NCI-H748 (cell line): ENCODE results near the gene CRYGD.
"Not testable (repeated sequence)": the region's sequence is repeated elsewhere in the genome, so short reads cannot be mapped to it uniquely, and the experiment has no call there.

Experiments
- DNase-seq: peaks from one replicate; lab custom pipeline; 2025; ENCODE audit not compliant: unreplicated experiment; lab: John Stamatoyannopoulos, UW

Gene CRYGD

GRCh38 chr2:208130712-208131110, 6.4 kb upstream of the CRYGD start:
- no peak for DNase-seq

GRCh38 chr2:208129744-208130711, 5.7 kb upstream of the CRYGD start, which contains the start of gene CRYGC:
Gene CRYGC (minus strand): TSS chr2:208129828. CDS start chr2:208129792, 36 bp downstream.
- DNase-seq, result no peak

- DNase-seq, result no peak
These were observed 3.8 kb upstream of the CRYGD start for GRCh38 chr2:208128136-208128535.

GRCh38 chr2:208127090-208127489, 2.8 kb upstream of the CRYGD start:
- DNase-seq, result no peak

GRCh38 chr2:208125251-208125650, 927 bp upstream of the CRYGD start:
- no peak for DNase-seq

GRCh38 chr2:208122248-208122647, 2.1 kb downstream of the CRYGD start:
- DNase-seq, result no peak

DNA sequence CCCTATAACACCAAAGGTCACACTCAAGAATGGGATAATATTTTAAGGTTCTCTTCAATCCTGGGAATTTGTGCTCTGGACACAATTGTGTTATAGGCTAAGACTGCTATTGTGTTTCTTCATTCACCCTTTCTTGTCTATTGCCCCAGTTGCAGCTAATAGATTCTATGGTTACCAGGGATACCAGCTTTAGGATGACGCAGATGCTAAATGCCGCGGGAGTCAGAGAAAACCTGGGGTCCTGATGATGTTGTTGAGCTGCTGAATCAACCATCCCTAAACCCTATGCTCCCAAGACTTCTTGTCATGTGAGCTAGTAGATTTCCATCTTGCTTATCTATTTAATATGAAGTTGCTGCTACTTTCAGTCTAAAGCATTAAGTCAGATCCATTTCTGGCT, 5.4 kb downstream of the CRYGD start:
- DNase-seq, result peak; percentile 11

- not testable (repeated sequence) for DNase-seq
These were observed 6.9 kb downstream of the CRYGD start for GRCh38 chr2:208117390-208117789.

DNA sequence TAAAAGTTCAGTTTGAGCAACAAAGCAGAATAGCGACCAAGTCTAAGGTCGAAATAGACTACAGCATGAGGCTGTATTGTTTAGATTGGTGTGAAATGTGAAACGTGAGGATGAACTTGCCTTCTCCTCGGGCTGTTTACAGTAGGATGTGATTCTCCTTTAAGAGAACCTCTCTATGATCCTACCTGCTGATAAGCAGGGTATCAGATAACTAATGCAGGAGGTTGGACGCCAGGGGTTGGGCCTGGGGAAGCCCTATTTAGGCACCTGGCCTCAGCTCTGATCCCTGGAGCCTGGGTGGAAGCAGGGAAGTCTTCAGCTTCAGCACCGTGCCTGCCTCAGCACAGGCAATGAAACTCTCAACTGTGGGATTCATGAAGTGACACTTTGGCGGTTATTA, 11.4 kb downstream of the CRYGD start:
- DNase-seq, result peak; percentile 90

- not testable (repeated sequence) for DNase-seq
These were observed 12.0 kb downstream of the CRYGD start for GRCh38 chr2:208112273-208112745.

DNA sequence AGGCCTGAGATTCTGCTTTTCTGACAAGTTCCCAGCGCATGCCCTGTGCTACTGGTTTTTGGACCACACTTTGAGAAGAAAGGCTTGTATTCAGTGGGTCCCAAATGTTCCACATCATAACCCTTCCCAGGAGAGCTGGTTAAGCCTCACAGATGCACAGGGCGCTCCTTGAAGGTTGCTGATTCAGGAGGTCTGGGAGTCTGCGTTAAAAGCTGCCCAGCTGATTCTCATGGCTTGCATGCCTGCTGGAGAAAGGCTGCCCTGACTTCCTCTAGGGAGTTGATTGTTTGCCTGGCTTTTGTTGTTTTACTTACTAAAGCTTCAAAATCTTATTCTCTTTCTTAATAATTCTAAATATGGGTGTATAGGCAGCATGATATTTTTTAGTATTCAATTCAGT, 20.7 kb downstream of the CRYGD start:
- DNase-seq, result no peak

- peak; percentile 63 for DNase-seq
These were observed 22.4 kb downstream of the CRYGD start for GRCh38 chr2:208101716-208102631.

- no peak for DNase-seq
These were observed 24.4 kb downstream of the CRYGD start for GRCh38 chr2:208099682-208100470.

DNA sequence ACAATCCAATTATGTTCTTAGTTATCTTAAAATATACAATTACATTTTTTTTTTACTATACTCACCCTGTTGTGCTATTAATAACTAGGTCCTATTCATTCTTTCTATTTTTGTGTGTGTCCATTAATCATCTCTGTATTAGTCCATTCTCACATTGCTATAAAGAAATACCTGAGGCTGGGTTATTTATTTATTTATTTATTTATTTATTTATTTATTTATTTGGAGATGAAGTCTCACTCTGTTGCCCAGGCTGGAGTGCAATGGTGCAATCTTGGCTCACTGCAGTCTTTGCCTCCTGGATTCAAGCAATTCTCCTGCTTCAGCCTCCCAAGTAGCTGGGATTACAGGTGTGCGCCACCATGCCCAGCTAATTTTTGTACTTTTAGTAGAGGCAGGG, 25.6 kb downstream of the CRYGD start:
- not testable (repeated sequence) for DNase-seq

GRCh38 chr2:208098267-208098666, 26.1 kb downstream of the CRYGD start:
- DNase-seq, result no peak

- no peak for DNase-seq
These were observed 26.5 kb downstream of the CRYGD start for GRCh38 chr2:208097801-208098200.

DNA sequence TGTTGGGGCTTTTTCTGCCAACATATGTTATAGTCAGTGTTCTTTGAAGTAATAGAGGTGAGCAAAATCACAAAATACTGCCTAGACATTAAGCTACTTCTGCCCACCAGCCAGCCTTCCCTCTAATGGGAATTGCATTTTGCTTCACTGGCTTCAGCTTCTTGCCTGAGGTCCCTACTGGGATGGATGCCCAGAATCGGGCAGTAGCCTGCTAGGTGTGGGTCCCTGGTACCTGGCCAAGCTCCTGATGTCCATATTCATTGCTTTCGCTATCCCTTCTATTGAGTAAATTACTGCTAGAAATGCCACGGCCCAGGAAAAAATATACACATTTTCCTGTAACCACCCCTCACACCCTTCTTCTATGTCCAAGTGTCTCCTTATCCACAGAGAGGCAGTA, 27.0 kb downstream of the CRYGD start:
- DNase-seq, result no peak

DNA sequence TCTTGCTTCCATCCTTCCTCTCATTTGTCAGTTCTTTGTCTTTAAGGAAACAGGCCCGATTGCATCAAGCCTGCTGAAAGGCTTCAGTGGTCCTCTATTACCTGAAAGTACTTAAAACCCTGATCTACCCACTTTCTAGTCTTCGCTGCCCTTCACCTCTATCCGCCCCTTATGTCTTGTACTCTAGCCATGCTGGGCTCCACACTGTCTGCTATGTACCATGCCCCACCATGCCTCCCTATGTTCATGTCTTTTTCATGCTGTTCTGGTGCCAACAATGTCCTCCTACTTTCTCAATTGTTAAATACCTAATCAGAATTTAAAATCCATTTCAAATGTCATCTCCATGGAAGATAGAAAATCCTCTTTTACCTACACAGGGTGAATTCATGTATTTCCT, 28.2 kb downstream of the CRYGD start:
- DNase-seq, result no peak

- no peak for DNase-seq
These were observed 31.2 kb downstream of the CRYGD start for GRCh38 chr2:208093128-208093527.

DNA sequence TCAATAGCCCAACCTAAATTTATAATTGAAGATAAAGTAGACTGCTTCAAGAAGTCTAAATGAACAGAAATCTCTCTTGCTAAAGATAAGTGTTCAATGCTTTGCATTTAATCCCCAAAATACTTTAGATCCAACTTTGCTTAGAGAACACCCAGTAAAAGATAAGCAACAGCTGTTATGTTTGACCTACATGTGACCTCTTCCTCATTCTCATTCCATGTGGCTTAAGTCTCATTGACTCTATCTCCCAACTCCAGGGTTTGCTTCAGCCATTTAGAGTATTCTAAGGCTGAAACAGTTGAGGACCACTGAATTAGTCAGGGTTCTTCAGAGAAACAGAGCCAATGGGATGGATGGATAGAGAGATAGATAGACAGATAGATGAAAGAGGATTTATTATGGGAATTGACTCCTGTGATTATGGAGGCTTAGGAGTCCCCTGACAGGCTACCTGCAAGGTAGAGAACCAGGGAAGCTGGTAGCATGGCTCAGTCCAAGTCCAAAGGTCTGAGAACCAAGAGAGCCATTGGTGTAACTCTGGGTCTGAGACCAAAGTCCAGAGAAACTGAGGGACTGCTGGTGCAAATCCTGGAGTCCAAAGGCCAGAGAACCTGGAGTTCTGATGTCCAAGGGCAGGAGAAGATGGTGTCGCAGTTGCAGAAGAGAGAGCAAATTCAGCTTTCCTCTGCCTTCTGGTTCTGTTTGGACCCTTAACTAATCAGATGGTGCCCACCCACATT, 32.1 kb downstream of the CRYGD start:
- no peak for DNase-seq
